A549 treated with AZD9567 at 1 μM for 4 hours (cell line): Measurements from ENCODE around the gene CDYL. TPM values are rescaled to one million over a fixed set of nuclear protein-coding genes. Genes with fewer than 3 reads are reported as not detected.

Experiments used
- total RNA-seq: library from RNA; stranded (reverse); fragments of 200-300 nt; extraction: Qiagen RNA extraction; gene quantifications from 5 replicates; pipeline ENCODE4 v1.2.3, GENCODE V29; 2022; ENCODE audit not compliant: insufficient read depth

The CDYL gene
- 20.5 to 24.4 TPM (median 21.7 TPM) in 5 replicates for total RNA-seq

DNA sequence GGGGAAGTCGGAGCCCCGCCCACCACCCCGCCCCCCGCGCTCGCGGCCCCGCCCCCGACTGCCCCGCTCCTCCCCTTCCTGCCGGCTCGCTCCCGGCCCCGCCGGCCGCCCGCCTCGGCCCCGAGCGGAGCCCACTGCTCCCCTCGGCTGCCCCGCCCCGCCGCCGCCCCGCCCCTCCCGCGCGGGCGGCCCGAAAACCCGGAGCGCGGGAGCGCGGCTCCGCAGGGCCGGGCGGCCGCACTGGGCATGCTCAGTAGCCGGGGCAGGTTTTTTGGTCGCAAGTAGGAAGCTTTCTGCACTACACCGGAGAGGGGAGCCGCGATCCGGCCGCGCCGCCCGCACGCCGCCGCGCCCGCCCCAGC is at the start of gene CDYL:
CDYL (plus strand) TSS at position 274 of the 362 bp plus-strand sequence. CDS start 380 bp downstream, outside the sequence.

GRCh38 chr6:5003604-5004372 is 227.6 kb downstream of the CDYL start, which contains the start of gene RPP40:
TSS of gene RPP40 (minus strand) at chr6:5004037. CDS start at chr6:5004002, 35 bp downstream.

Other genes with a start within 250 kb of the CDYL start
- gene RPP40, start 227.6 kb downstream of the CDYL start, total RNA-seq: 23.1 to 31.0 TPM (median 25.1 TPM) in 5 replicates